ENCODE measurements around the gene GAL3ST3. TPM values are rescaled to one million over a fixed set of nuclear protein-coding genes. Genes with fewer than 3 reads are reported as not detected.
"Not testable (repeated sequence)": the region's sequence is repeated elsewhere in the genome, so short reads cannot be mapped to it uniquely, and the experiment has no call there.

The GAL3ST3 gene
- 1 to 10 TPM in 2 of 4 donors, under 1 TPM in 1, not detected in 1; 0.26 to 2.1 (median 1.9) TPM for total RNA-seq

GRCh38 chr11:66048547-66049323 lies at the start of gene GAL3ST3:
GAL3ST3 (minus strand) TSS chr11:66049161; CDS start chr11:66045415, 3,746 bp downstream.
- no peaks in the 10 kb centered on the region for H3K9me3 ChIP-seq
- TF ChIP-seq CTCF (IDR thresholded peaks at IDR 0.05) (no peak), POLR2A (IDR thresholded peaks at IDR 0.05) (no peak)
- intact Hi-C loops (cut with DNase I; ENCODE audit: low total_unique reads) = no loop called here
- no peaks in the 10 kb centered on the region for H3K36me3 ChIP-seq
- no peak for DNase-seq
- H3K4me3 ChIP-seq = peak within 1 kb of the TSS; percentile 17
- no peak within 1 kb of the TSS for H3K27ac ChIP-seq
- no peaks in the 10 kb centered on the region for H3K27me3 ChIP-seq
- H3K4me1 ChIP-seq = peaks cover 0 to 14% of the 10 kb centered on the region in 2 donors

- H3K36me3 ChIP-seq; intact Hi-C loops (cut with DNase I; ENCODE audit: low total_unique reads); DNase-seq; H3K9me3 ChIP-seq; H3K27me3 ChIP-seq; H3K4me3 ChIP-seq; H3K4me1 ChIP-seq; H3K27ac ChIP-seq: not testable (repeated sequence)
Measured at GRCh38 chr11:66092125-66092524, 43.2 kb upstream of the GAL3ST3 start.

GRCh38 chr11:66090288-66090687 lies 41.3 kb upstream of the GAL3ST3 start:
- no peak for DNase-seq
- TF ChIP-seq CTCF (IDR thresholded peaks at IDR 0.05) (no peak), POLR2A (IDR thresholded peaks at IDR 0.05) (no peak)
- H3K27me3 ChIP-seq = no peaks in the 10 kb centered on the region
- no peak overlapping the region for H3K4me3 ChIP-seq
- intact Hi-C loops (cut with DNase I; ENCODE audit: low total_unique reads) = no loop called here
- no peaks in the 10 kb centered on the region for H3K9me3 ChIP-seq
- no peaks in the 10 kb centered on the region for H3K4me1 ChIP-seq
- no peak overlapping the region for H3K27ac ChIP-seq
- no peaks in the 10 kb centered on the region for H3K36me3 ChIP-seq

GRCh38 chr11:66089067-66089466 lies 40.1 kb upstream of the GAL3ST3 start:
- intact Hi-C loops (cut with DNase I; ENCODE audit: low total_unique reads) = no loop called here
- DNase-seq = no peak
- Histone ChIP-seq H3K9me3 (no peaks in the 10 kb centered on the region), H3K4me3 (no peak overlapping the region), H3K4me1 (no peaks in the 10 kb centered on the region), H3K27me3 (no peaks in the 10 kb centered on the region), H3K36me3 (no peaks in the 10 kb centered on the region), H3K27ac (no peak overlapping the region)
- TF ChIP-seq POLR2A (IDR thresholded peaks at IDR 0.05) (no peak), CTCF (IDR thresholded peaks at IDR 0.05) (no peak)

- H3K4me3 ChIP-seq = no peak overlapping the region
- H3K36me3 ChIP-seq = no peaks in the 10 kb centered on the region
- no peaks in the 10 kb centered on the region for H3K9me3 ChIP-seq
- H3K27ac ChIP-seq = no peak overlapping the region
- H3K27me3 ChIP-seq = no peaks in the 10 kb centered on the region
- DNase-seq = no peak
- intact Hi-C loops (cut with DNase I; ENCODE audit: low total_unique reads) = no loop called here
- TF ChIP-seq CTCF (IDR thresholded peaks at IDR 0.05) = no peak
- no peak for TF ChIP-seq POLR2A (IDR thresholded peaks at IDR 0.05)
- no peaks in the 10 kb centered on the region for H3K4me1 ChIP-seq
Measured at GRCh38 chr11:66087148-66087908, 38.4 kb upstream of the GAL3ST3 start.

All from uterus (tissue), 4 donors.